ENCODE data around the gene COL10A1. TPM values are rescaled to one million over a fixed set of nuclear protein-coding genes. Genes with fewer than 3 reads are reported as not detected.

The COL10A1 gene
- total RNA-seq, 1 experiment from 2014 or later: not detected

- Histone ChIP-seq H3K9me3 (ENCODE audit: control insufficient read depth, low read depth, low read length) (no peaks in the 10 kb centered on the region), H3K27ac (ENCODE audit: insufficient read length, low read depth, low read length) (no peak overlapping the region), H3K27me3 (ENCODE audit: insufficient read depth, low read length) (no peaks in the 10 kb centered on the region), H3K79me1 (ENCODE audit: insufficient read depth, low read depth, low read length, poor library complexity, severe bottlenecking) (no peaks in the 10 kb centered on the region), H3K56ac (ENCODE audit: insufficient read length, low read depth, low read length) (no peak overlapping the region), H3K23ac (ENCODE audit: insufficient read length, low read depth, low read length) (no peak overlapping the region), H3K23me2 (ENCODE audit: insufficient read length, low read depth, low read length, poor library complexity, severe bottlenecking) (no peaks in the 10 kb centered on the region), H2BK120ac (ENCODE audit: low read depth, low read length, poor library complexity, severe bottlenecking) (no peak overlapping the region), H3K18ac (ENCODE audit: insufficient read length, low read depth, low read length) (no peak overlapping the region), H3K14ac (ENCODE audit: insufficient read depth, low read length) (no peak overlapping the region), H2BK5ac (ENCODE audit: insufficient read length, low read length) (no peak overlapping the region), H2BK20ac (ENCODE audit: low read depth, low read length, poor library complexity, severe bottlenecking) (no peak overlapping the region), H3K9ac (ENCODE audit: extremely low read depth, insufficient read length, low read length) (no peak overlapping the region), H4K8ac (replicated peaks; ENCODE audit: insufficient read length, low read depth, low read length) (no peak overlapping the region), H4K5ac (ENCODE audit: insufficient read length, low read depth, low read length) (no peak overlapping the region), H3K79me2 (ENCODE audit: insufficient read depth, low read length) (no peaks in the 10 kb centered on the region), H2BK15ac (ENCODE audit: low read depth, low read length) (no peak overlapping the region), H4K91ac (ENCODE audit: insufficient read length, low read depth, low read length) (no peak overlapping the region), H4K20me1 (ENCODE audit: control insufficient read depth, insufficient read depth, insufficient read length) (no peaks in the 10 kb centered on the region), H2AK5ac (ENCODE audit: insufficient read length, low read length) (no peak overlapping the region), H2AFZ (ENCODE audit: low read length) (no peak overlapping the region), H3K4ac (ENCODE audit: low read depth, low read length) (no peak overlapping the region), H2BK12ac (ENCODE audit: insufficient read length, low read depth, low read length) (no peak overlapping the region), H3T11ph (ENCODE audit: low read length) (no peak overlapping the region), H3K4me2 (ENCODE audit: insufficient read depth, insufficient read length, low read length) (no peak overlapping the region), H3K4me1 (ENCODE audit: insufficient read depth, low read length) (no peaks in the 10 kb centered on the region)
- WGBS (ENCODE audit: extremely low coverage, insufficient read length, low lambda C conversion rate): no CpG with 5 or more reads among the region's 3 CpGs
- DNase-seq: no peak
- no peak for TF ChIP-seq CTCF (conservative IDR thresholded peaks at IDR 0.05)
- H3K36me3 Mint-ChIP-seq (ENCODE audit: insufficient read depth in 1 of 3, low read depth in 3 of 3): peaks cover 4 to 25% (median 17%) of the 10 kb centered on the region in 3 experiments; a peak in 6 of 7 replicates
- no peaks in the 10 kb centered on the region for H3K9me3 Mint-ChIP-seq
- H3K27ac Mint-ChIP-seq: no peak overlapping the region
- H3K4me1 Mint-ChIP-seq: no peaks in the 10 kb centered on the region
- no peaks in the 10 kb centered on the region for H3K27me3 Mint-ChIP-seq (ENCODE audit: low read depth)
- H3K4me3 Mint-ChIP-seq: no peak overlapping the region
These were observed 5.5 kb downstream of the COL10A1 start for GRCh38 chr6:116120430-116120829.
